Measurements from ENCODE around the gene PSTK. TPM values are rescaled to one million over a fixed set of nuclear protein-coding genes. Genes with fewer than 3 reads are reported as not detected.

PSTK gene
- total and polyA plus RNA-seq, 9 of the 15 experiments (the other 6 are each of a cell fraction or from before 2014, with no cell fraction given) = 13.2 to 49.7 (median 18.9) TPM

GRCh38 chr10:122983898-122984297 is 3.7 kb downstream of the PSTK start (continued):
- TF ChIP-seq POLR2B (IDR thresholded peaks at IDR 0.05; ENCODE audit: low read depth, partially characterized antibody) (no peak), ZSCAN32 (CRISPR knock-in tag; IDR thresholded peaks at IDR 0.05) (no peak), CC2D1A (IDR thresholded peaks at IDR 0.05) (no peak), ZBTB2 (IDR thresholded peaks at IDR 0.05) (no peak), IRF9 (tag; IDR thresholded peaks at IDR 0.05) (no peak), BCL6 (CRISPR knock-in tag; IDR thresholded peaks at IDR 0.05) (no peak), HSF4 (CRISPR knock-in tag; IDR thresholded peaks at IDR 0.05; ENCODE audit: borderline replicate concordance) (no peak)

GRCh38 chr10:122984708-122985107 is 4.5 kb downstream of the PSTK start:
- BruUV-seq (replicated peaks) = no TSS peak
- intact Hi-C loops (cut with micrococcal nuclease) = no loop called here
- Histone ChIP-seq H3K4me1 (replicated peaks in 1 of 2; ENCODE audit: control insufficient read depth in 2 of 2, insufficient read depth in 2 of 2, low read length in 2 of 2) (peaks cover under 1 to 8% of the 10 kb centered on the region in 2 experiments; a peak in 2 of 5 replicates), H3K9me3 (replicated peaks; ENCODE audit: control insufficient read depth, insufficient read depth, low read depth, low read length) (no peaks in the 10 kb centered on the region), H4K20me1 (replicated peaks; ENCODE audit: control insufficient read depth, insufficient read depth, low read length) (no peaks in the 10 kb centered on the region), H3K27ac (ENCODE audit: extremely low read depth, low read depth, low read length) (no peak overlapping the region), H2AFZ (ENCODE audit: low read depth, low read length) (no peak overlapping the region), H3K27me3 (ENCODE audit: control insufficient read depth in 2 of 2, insufficient read depth in 2 of 2, low read length in 2 of 2) (no peaks in the 10 kb centered on the region), H3K4me2 (ENCODE audit: insufficient read depth, low read length) (no peak overlapping the region), H3K4me3 (no peak overlapping the region), H3K9ac (ENCODE audit: insufficient read depth in 1 of 2, low read depth in 2 of 2, low read length in 2 of 2) (no peak overlapping the region), H3K36me3 (ENCODE audit: control insufficient read depth, insufficient read depth, low read length) (peaks cover 32% of the 10 kb centered on the region; the same call in 2 of the 3 replicates), H3K79me2 (ENCODE audit: control insufficient read depth, insufficient read depth, low read length) (peaks cover 9% of the 10 kb centered on the region; the same call in 2 of the 3 replicates), H3K9me1 (ENCODE audit: control insufficient read depth, insufficient read depth, low read length) (no peaks in the 10 kb centered on the region)
- DNase-seq (ENCODE audit: extremely low read depth in 1 of 4, low spot score in 3 of 4) = no peak
- WGBS (ENCODE audit: insufficient coverage, low coverage, missing lambda C conversion rate) = 100% methylated on average over 1 of the region's 2 CpGs
- FAIRE-seq = no peak
- ChIA-PET POLR2A (interaction anchor here (0.5 to 1.9 kb wide), 2 partner anchors 15 to 919 kb away, joined by 3 to 7 read pairs; no protein-coding TSS in a partner anchor), CTCF (ENCODE audit: low intra/inter-chr PET ratio) (no interaction called here)
- ATAC-seq = no peak
- TF ChIP-seq NR0B1 (IDR thresholded peaks at IDR 0.05; ENCODE audit: partially characterized antibody) (no peak), BCOR (IDR thresholded peaks at IDR 0.05) (0 out of 2 replicates have a peak, but pooled peaks have one; percentile 31), RBM25 (IDR thresholded peaks at IDR 0.05; ENCODE audit: low read depth, low read length, severe bottlenecking) (peak; percentile 81)
- in situ Hi-C loops (cut with MboI) = no loop called here

Data from K562 (cell line).